Measurements from ENCODE around the gene FZR1.

Gene FZR1

DNA sequence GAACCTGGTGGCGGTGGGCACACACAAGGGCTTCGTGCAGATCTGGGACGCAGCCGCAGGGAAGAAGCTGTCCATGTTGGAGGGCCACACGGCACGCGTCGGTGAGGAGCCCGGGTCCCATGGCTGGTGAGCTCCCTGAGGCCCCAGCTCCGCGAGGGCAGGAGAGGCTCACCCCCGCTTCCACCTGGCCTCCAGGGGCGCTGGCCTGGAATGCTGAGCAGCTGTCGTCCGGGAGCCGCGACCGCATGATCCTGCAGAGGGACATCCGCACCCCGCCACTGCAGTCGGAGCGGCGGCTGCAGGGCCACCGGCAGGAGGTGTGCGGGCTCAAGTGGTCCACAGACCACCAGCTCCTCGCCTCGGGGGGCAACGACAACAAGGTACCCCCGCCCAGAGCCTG is 25.6 kb downstream of the FZR1 start:
- no peak for DNase-seq (ENCODE audit: low read depth)

DNA sequence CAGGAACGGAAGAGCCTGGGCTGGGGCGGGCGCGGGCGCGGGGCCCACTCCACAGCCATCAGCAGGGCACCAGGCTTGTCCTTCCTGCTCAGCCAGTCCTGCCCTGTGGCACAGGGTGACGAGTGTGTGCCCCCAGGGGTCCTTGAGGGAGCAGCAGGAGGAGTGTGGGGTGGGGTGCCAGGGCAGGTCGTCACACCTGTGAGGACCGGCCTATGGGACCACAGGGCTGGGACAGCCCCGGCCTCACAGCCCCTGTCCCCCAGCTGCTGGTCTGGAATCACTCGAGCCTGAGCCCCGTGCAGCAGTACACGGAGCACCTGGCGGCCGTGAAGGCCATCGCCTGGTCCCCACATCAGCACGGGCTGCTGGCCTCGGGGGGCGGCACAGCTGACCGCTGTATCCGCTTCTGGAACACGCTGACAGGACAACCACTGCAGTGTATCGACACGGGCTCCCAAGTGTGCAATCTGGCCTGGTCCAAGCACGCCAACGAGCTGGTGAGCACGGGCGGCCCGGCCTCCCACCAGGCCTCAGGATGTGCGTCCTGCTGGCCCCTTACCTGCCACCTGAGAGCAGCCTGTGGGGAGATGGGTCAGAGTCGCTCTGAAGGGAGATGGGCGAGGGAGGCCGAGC is 26.2 kb downstream of the FZR1 start:
- no peak for DNase-seq (ENCODE audit: low read depth)

- no peak for DNase-seq (ENCODE audit: low read depth)
These were observed 26.9 kb downstream of the FZR1 start for GRCh38 chr19:3533033-3533432.

GRCh38 chr19:3533563-3534216 is 27.6 kb downstream of the FZR1 start:
- no peak for DNase-seq (ENCODE audit: low read depth)

DNA sequence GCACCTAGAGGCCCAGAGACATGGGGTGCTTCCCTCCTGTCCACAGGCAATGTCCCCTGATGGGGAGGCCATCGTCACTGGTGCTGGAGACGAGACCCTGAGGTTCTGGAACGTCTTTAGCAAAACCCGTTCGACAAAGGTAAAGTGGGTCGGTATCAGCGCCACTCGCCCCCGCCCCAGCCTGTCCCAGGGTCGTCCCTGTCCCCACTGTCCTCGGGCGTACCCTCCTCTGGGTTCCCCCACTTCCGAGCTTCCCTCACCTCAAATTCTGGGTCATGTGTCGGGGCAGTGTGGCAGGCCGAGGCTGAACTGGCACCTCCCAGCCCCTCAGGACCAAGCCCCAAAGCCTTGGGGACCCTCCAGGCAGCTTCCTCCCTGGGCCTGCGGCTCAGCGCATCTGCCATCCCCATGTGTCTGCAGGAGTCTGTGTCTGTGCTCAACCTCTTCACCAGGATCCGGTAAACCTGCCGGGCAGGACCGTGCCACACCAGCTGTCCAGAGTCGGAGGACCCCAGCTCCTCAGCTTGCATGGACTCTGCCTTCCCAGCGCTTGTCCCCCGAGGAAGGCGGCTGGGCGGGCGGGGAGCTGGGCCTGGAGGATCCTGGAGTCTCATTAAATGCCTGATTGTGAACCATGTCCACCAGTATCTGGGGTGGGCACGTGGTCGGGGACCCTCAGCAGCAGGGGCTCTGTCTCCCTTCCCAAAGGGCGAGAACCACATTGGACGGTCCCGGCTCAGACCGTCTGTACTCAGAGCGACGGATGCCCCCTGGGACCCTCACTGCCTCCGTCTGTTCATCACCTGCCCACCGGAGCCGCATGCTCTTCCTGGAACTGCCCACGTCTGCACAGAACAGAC is 28.5 kb downstream of the FZR1 start:
- DNase-seq (ENCODE audit: low read depth) = no peak

DNA sequence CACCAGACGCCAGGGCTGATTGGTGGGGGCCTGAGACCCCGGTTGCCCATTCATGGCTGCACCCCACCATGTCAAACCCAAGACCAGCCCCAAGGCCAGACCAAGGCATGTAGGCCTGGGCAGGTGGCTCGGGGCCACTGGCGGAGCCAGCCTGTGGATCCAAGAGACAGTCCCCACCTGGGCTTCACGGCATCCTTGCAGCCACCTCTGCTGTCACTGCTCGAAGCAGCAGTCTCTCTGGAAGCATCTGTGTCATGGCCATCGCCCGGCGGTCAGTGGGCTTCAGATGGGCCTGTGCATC is 29.1 kb downstream of the FZR1 start:
- no peak for DNase-seq (ENCODE audit: low read depth)

DNA sequence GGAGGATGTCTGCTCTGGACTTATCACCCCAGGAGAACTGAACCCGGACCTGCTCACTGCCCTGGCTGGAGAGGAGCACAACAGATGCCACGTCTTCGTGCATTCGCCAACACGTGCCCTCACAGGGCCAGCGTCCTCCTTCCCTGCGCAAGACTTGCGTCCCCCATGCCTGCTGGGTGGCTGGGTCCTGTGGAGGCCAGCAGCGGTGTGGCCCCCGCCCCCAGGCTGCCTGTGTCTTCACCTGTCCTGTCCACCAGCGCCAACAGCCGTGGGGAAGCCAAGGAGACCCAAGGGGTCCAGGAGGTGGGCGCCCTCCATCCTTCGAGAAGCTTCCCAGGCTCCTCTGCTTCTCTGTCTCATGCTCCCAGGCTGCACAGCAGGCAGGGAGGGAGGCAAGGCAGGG is 29.5 kb downstream of the FZR1 start:
- no peak for DNase-seq (ENCODE audit: low read depth)

GRCh38 chr19:3535981-3536380 is 29.9 kb downstream of the FZR1 start:
- DNase-seq (ENCODE audit: low read depth) = no peak

DNA sequence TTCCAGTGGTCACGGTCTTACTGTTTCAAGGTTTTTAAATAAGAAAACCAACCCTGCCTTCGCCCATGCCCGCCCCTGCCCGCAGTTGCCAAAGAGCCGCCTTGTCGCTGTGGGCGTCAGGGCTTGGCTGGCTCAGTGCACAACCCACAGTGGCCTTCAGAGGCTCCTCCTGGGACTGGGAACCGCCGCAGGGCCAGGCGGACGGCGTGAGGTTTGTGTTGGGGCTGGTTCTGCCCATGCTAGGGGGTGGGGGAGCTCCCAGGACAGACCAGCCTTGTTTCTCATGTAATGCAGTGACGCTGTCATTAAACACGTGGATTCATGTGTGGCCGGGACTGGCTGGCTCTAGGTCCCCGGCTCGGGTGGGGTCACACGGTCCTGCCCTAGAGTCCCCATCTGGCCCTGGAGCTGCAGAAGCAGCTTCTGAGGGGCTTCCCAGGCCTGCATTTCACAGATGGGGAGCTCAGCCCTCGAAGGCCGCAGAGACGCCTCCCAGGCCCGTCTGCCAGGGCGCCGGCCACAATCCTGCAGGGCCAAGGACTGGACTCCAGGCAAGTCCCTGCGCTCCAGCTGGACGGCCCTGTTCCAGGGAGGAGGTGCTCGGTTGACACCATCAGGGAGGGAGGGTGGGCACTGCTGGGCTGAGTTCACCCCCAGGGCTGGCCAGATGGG is 30.5 kb downstream of the FZR1 start:
- DNase-seq (ENCODE audit: low read depth) = no peak

DNA sequence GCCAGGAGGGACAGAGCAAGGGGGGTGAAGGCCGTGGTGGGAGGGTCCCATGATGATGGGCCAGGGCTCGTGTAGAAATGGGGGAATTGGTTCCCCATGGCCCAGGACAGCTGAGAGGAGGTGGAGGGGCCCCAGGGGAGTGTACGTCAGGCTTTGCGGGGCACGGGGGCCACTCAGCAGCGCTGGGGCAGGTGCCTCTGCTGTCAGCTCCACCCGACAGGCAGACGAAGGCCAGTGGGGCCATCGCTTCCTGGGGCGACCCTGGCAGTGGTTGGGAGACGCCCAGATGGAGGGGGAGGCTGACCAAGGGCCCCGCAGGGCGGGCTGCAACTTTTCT is 31.0 kb downstream of the FZR1 start:
- no peak for DNase-seq (ENCODE audit: low read depth)

DNA sequence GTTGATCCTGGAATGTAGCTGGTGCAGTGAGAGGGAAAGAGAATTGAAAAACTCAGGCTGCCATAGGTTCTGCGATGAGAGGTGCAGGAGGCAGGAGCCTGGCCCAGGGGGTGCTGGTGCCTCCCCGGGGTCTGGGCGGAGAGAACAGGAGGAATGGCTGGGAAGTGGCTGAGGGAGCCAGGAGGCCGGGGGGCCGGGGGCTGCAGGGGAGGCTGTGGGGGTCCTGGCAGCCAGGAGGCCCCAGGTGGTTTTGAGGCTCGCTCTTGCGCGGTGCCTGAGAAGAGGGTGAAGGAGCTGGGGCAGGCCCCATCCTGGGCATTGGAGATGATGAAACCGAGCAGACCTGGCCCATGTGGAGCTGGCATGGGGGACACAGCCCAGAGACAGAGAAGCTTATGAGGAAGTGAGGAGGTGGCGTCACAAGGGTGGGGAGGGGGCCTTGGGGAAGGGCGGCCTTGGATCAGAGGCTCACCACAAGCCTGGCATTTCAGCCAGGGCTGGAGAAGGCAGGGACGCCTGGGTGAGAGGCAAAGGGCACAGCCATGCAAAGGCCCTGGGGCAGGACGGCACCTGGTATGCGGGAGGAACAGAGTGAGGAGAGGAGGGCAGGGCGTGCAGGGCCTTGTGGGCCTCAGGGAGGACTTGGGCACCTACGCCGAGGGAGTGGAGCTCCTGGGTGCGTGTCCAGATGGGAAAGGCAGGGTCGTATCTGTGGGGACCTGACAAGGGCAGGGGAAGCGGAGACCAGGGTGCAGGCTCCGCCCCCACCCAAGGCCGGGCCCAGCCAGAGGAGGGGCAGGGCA is 31.5 kb downstream of the FZR1 start:
- no peak for DNase-seq (ENCODE audit: low read depth)

DNA sequence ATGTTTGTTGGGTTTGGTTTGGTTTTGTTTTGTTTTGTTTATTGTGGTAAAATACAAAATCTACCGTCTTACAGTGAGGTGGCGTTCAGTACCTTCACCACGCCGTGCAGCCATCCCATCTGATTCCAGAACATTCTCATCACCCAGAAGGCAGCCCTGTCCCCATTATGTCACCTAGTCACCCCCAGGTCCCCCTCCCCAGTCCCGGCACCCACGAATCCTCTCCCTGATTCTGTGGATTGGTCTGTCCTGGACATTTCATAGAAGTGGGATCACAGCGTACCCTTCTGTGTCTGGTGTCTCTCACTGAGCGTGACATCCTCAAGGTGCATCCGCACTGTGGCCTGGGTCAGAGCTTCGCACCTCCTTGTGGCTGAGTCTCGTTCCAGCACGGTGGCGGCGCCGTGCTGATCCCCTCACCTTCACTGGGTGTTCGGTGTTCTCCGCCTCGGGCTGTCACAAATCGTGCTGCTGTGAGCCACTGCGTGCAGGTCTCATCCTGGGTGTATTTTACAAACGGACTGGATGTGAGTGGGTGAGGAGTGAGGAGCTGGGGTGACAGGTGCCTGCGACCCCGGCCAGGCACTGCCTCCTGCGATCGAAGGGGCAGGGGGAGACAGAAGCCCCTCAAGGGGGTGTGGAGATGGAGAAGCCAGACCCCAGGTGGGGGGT is 32.3 kb downstream of the FZR1 start:
- DNase-seq (ENCODE audit: low read depth) = no peak

GRCh38 chr19:3538965-3539755 is 33.0 kb downstream of the FZR1 start, which contains the start of gene TEKTIP1:
TEKTIP1 (plus strand) TSS chr19:3539174; CDS start chr19:3539178, 4 bp downstream.
- no peak for DNase-seq (ENCODE audit: low read depth)

DNA sequence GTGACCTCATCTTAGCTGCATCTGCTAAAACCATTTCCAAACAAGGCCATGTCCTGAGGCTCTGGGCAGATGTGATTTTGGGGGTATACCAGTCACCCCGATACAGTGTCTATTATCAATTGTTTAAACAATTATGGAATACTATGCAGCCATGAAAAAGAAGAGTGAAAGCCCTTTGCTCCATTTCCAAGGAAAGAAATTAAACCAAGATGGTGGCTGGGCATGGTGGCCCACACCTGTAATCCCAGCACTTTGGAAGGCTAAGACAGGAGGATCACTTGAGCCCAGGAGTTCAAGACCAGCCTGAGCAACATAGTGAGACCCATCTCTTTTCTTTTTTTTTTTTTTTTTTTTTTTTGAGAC is 33.6 kb downstream of the FZR1 start:
- DNase-seq (ENCODE audit: low read depth) = no peak

DNA sequence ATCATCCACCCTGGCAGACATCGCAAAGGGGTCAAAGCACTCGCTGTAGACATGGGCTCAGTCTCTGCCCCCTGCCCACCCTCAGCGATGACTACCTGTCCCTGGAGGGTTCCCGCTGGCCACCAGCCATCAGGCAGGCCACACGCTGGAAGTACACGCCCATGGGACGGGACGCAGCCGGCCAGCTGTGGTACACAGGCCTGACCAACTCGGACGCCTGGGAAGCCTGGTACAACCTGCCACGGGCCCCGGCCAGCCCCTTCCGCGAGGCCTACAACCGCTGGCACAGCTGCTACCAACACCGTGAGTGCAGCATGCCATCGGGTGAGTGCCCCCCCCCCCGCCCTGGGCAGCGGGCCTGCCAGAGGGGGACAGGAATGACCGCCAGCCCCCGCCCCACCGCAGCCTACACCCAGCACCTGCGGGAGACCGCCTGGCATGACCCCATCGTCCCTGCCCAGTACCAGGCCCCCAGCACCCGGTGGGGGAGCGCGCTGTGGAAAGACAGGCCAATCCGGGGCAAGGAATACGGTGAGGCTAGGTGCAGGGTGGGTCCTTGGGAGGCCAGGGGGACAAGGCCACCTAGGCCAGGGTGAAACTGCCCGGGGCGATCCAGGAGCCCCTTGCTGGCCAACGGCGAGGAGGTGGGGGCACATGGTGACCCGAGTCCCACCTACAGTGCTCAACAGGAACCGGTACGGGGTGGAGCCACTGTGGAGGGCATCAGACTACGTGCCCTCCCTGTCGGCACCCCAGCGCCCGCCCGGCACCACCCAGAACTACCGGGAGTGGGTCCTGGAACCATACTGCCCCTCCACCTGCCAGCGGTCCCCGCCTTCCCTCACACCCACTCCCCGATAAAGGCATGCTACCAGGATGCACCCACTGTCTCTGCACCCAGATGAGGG is 37.3 kb downstream of the FZR1 start:
- no peak for DNase-seq (ENCODE audit: low read depth)

GRCh38 chr19:3544058-3544376 is 37.9 kb downstream of the FZR1 start:
- no peak for DNase-seq (ENCODE audit: low read depth)

- DNase-seq (ENCODE audit: low read depth) = no peak
These were observed 38.9 kb downstream of the FZR1 start for GRCh38 chr19:3544742-3545668.

GRCh38 chr19:3545669-3546034 is 39.5 kb downstream of the FZR1 start:
- DNase-seq (ENCODE audit: low read depth) = no peak

DNA sequence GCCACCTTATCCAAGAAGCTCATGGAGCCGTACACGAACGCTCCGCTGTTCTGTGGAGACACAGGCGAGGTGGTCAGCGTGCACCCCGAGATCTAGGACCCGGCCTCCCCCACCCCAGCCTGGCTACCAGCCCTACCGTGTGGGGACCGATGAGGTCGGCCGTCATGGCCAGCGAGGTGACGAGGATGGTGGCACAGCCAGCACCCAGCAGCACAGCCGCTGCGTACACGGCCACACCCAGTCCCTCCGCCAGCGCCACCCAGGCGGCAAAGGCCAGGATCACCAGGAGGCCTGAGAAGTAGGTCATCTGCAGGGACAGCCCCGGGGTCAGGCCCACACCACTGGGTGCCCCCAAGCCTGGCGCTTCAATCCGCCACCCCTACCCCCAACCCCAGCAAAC is 40.0 kb downstream of the FZR1 start:
- DNase-seq (ENCODE audit: low read depth) = no peak
